ENCODE measurements around the gene AKR1C8. TPM values are rescaled to one million over a fixed set of nuclear protein-coding genes. Genes with fewer than 3 reads are reported as not detected.

Gene AKR1C8
- total and polyA plus RNA-seq, 2 donors (not counting 1 experiment from before 2014, with no cell fraction given): not detected

DNA sequence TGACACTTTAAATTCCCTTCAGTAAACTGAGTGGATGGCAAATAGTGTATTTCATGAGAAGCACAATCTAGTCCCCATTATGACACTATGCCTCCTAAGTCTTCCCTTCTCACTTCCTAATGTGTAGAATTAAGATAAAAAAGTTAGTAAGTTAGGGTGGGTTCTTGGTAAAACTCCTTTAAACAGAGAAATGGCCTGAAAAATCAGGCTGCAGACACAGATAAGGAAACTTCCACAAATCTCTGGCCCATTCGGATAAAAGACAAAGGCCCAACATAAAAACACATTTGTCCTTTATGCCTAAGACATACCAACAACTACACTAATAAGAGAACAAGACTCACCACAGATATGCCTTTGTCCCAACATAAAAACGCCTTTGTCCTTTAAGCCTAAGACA is 21.5 kb downstream of the AKR1C8 start:
- Histone ChIP-seq H3K4me2 (replicated peaks; ENCODE audit: low read depth, low read length, poor library complexity, severe bottlenecking) (no peak overlapping the region), H3K4me3 (ENCODE audit: control extremely low read depth in 1 of 5, extremely low read depth in 1 of 5, insufficient read depth in 1 of 5, low read depth in 2 of 5, low read length in 4 of 5) (no peak overlapping the region), H3K27ac (ENCODE audit: low read length in 2 of 2) (no peak overlapping the region), H4K20me1 (ENCODE audit: control insufficient read depth, insufficient read depth, low read length, poor library complexity, severe bottlenecking) (no peaks in the 10 kb centered on the region), H3K36me3 (replicated peaks in 1 of 2; ENCODE audit: control extremely low read depth in 1 of 2, control insufficient read depth in 1 of 2, extremely low read depth in 1 of 2, insufficient read depth in 2 of 2, low read length in 1 of 2) (no peaks in the 10 kb centered on the region), H3K4me1 (ENCODE audit: control insufficient read depth in 2 of 2, insufficient read depth in 2 of 2, low read length in 2 of 2) (no peaks in the 10 kb centered on the region), H3K79me2 (ENCODE audit: control insufficient read depth, insufficient read depth, low read length) (no peaks in the 10 kb centered on the region), H3K9ac (ENCODE audit: low read length) (no peak overlapping the region), H3K9me3 (ENCODE audit: control extremely low read depth in 1 of 3, control insufficient read depth in 2 of 3, insufficient read depth in 1 of 3, low read length in 2 of 3) (peaks cover 6 to 16% (median 7%) of the 10 kb centered on the region in 3 donors), H3K27me3 (replicated peaks in 1 of 4; ENCODE audit: control extremely low read depth in 1 of 4, control insufficient read depth in 3 of 4, insufficient read depth in 4 of 4, low read length in 3 of 4) (no peaks in the 10 kb centered on the region), H2AFZ (ENCODE audit: insufficient read depth, low read depth, low read length, poor library complexity, severe bottlenecking) (no peak overlapping the region)
- no peak for ATAC-seq (ENCODE audit: low read depth)
- peaks cover 9% of the 10 kb centered on the region for H3K9me3 Mint-ChIP-seq (ENCODE audit: insufficient read depth)
- POLR2A ChIA-PET: no interaction called here
- no peak overlapping the region for H3K4me3 Mint-ChIP-seq
- no peak overlapping the region for H3K27ac Mint-ChIP-seq
- TF ChIP-seq EZH2 (IDR thresholded peaks at IDR 0.05; ENCODE audit: borderline replicate concordance, insufficient read depth, low read depth, low read length, poor library complexity, severe bottlenecking): no peak
- TF ChIP-seq, protein P1, sequence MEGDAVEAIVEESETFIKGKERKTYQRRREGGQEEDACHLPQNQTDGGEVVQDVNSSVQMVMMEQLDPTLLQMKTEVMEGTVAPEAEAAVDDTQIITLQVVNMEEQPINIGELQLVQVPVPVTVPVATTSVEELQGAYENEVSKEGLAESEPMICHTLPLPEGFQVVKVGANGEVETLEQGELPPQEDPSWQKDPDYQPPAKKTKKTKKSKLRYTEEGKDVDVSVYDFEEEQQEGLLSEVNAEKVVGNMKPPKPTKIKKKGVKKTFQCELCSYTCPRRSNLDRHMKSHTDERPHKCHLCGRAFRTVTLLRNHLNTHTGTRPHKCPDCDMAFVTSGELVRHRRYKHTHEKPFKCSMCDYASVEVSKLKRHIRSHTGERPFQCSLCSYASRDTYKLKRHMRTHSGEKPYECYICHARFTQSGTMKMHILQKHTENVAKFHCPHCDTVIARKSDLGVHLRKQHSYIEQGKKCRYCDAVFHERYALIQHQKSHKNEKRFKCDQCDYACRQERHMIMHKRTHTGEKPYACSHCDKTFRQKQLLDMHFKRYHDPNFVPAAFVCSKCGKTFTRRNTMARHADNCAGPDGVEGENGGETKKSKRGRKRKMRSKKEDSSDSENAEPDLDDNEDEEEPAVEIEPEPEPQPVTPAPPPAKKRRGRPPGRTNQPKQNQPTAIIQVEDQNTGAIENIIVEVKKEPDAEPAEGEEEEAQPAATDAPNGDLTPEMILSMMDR (IDR thresholded peaks at IDR 0.05): no peak
- WGBS (ENCODE audit: insufficient coverage): 54% methylated on average over 2 of the region's 2 CpGs
- no peak for DNase-seq
- no peaks in the 10 kb centered on the region for H3K4me1 Mint-ChIP-seq
- CTCF ChIA-PET: no interaction called here
- H3K27me3 Mint-ChIP-seq: no peaks in the 10 kb centered on the region
- intact Hi-C loops (cut with micrococcal nuclease): no loop called here

DNA sequence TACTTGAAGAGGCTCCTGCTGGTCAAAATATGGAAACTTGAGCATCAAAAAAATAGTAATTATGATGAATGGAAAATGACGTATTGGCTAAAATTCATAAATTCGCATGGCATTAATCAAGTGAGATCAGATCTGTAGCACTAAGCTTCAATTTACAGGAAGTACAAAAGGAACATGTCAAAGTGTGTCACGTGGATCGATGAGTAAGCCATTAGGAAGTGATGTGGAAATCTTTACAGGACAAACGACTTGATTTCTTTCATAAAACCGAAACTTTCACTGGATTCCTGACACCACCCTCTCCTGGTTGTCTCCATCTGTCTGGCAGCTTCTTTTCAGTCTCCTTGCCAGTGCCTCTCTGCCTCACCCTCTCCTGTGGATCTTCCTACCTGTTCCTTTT is 25.8 kb downstream of the AKR1C8 start:
- TF ChIP-seq, protein P1 (IDR thresholded peaks at IDR 0.05): no peak
- TF ChIP-seq EZH2 (IDR thresholded peaks at IDR 0.05; ENCODE audit: borderline replicate concordance, insufficient read depth, low read depth, low read length, poor library complexity, severe bottlenecking): no peak
- Histone ChIP-seq H3K27ac (ENCODE audit: low read length in 2 of 2) (no peak overlapping the region), H3K27me3 (replicated peaks in 1 of 4; ENCODE audit: control extremely low read depth in 1 of 4, control insufficient read depth in 3 of 4, insufficient read depth in 4 of 4, low read length in 3 of 4) (no peaks in the 10 kb centered on the region), H3K36me3 (replicated peaks in 1 of 2; ENCODE audit: control extremely low read depth in 1 of 2, control insufficient read depth in 1 of 2, extremely low read depth in 1 of 2, insufficient read depth in 2 of 2, low read length in 1 of 2) (no peaks in the 10 kb centered on the region), H3K4me3 (ENCODE audit: control extremely low read depth in 1 of 5, extremely low read depth in 1 of 5, insufficient read depth in 1 of 5, low read depth in 2 of 5, low read length in 4 of 5) (no peak overlapping the region), H3K9ac (ENCODE audit: low read length) (no peak overlapping the region), H3K79me2 (ENCODE audit: control insufficient read depth, insufficient read depth, low read length) (no peaks in the 10 kb centered on the region), H2AFZ (ENCODE audit: insufficient read depth, low read depth, low read length, poor library complexity, severe bottlenecking) (no peak overlapping the region), H3K4me2 (replicated peaks; ENCODE audit: low read depth, low read length, poor library complexity, severe bottlenecking) (no peak overlapping the region), H3K9me3 (ENCODE audit: control extremely low read depth in 1 of 3, control insufficient read depth in 2 of 3, insufficient read depth in 1 of 3, low read length in 2 of 3) (peaks cover 1 to 6% (median 4%) of the 10 kb centered on the region in 3 donors), H4K20me1 (ENCODE audit: control insufficient read depth, insufficient read depth, low read length, poor library complexity, severe bottlenecking) (no peaks in the 10 kb centered on the region), H3K4me1 (ENCODE audit: control insufficient read depth in 2 of 2, insufficient read depth in 2 of 2, low read length in 2 of 2) (no peaks in the 10 kb centered on the region)
- intact Hi-C loops (cut with micrococcal nuclease): no loop called here
- DNase-seq (no peak), ATAC-seq (ENCODE audit: low read depth) (no peak)
- WGBS (ENCODE audit: insufficient coverage): 88% methylated on average over 6 of the region's 6 CpGs
- ChIA-PET CTCF (no interaction called here), POLR2A (no interaction called here)
- no peak overlapping the region for H3K27ac Mint-ChIP-seq
- no peak overlapping the region for H3K4me3 Mint-ChIP-seq
- peaks cover 5% of the 10 kb centered on the region for H3K9me3 Mint-ChIP-seq (ENCODE audit: insufficient read depth)
- no peaks in the 10 kb centered on the region for H3K27me3 Mint-ChIP-seq
- no peaks in the 10 kb centered on the region for H3K4me1 Mint-ChIP-seq

Data from B cell (primary cell).